Stomach (tissue), 4 donors: ENCODE data around the gene ALX3.
A peak's percentile ranks its signal among the peaks of the same experiment; 100 is the strongest.

ENCODE experiments used
- POLR2AphosphoS5 ChIP-seq, 3 donors: sonication (generic); formaldehyde crosslinking; IDR thresholded peaks; one replicate each; pipeline ENCODE4 v1.6.1; 2016; ENCODE audit warnings: antibody characterized with exemption in 3 of 3
- TF ChIP-seq, protein P1 (sequence below), 7 experiments: fragments of 450-650 bp in 4 of 7; fragments of 200-600 bp in 3 of 7; sonication (generic) in 3 of 7; IDR thresholded peaks; one replicate each; pipeline ENCODE4 v1.5.1; 2016 to 2019; ENCODE audit warnings: antibody characterized with exemption in 7 of 7, control low read depth in 2 of 7, mild to moderate bottlenecking in 1 of 7

- TF ChIP-seq, protein P1, sequence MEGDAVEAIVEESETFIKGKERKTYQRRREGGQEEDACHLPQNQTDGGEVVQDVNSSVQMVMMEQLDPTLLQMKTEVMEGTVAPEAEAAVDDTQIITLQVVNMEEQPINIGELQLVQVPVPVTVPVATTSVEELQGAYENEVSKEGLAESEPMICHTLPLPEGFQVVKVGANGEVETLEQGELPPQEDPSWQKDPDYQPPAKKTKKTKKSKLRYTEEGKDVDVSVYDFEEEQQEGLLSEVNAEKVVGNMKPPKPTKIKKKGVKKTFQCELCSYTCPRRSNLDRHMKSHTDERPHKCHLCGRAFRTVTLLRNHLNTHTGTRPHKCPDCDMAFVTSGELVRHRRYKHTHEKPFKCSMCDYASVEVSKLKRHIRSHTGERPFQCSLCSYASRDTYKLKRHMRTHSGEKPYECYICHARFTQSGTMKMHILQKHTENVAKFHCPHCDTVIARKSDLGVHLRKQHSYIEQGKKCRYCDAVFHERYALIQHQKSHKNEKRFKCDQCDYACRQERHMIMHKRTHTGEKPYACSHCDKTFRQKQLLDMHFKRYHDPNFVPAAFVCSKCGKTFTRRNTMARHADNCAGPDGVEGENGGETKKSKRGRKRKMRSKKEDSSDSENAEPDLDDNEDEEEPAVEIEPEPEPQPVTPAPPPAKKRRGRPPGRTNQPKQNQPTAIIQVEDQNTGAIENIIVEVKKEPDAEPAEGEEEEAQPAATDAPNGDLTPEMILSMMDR (IDR thresholded peaks at IDR 0.05), result no peak
- TF ChIP-seq POLR2AphosphoS5 (IDR thresholded peaks at IDR 0.05), result peak; percentile 86 to 91 (median 89)
Observed at GRCh38 chr1:110034451-110035235, 35.8 kb downstream of the ALX3 start, which contains the start of gene STRIP1.
